GM12891 (cell line): Measurements from ENCODE around the gene TENM4.

Source experiments
- PAX5 ChIP-seq: IDR thresholded peaks from 2 replicates; pipeline ENCODE4 v1.6.1; 2011; ENCODE audit warnings: low read length, moderate library complexity, mild to moderate bottlenecking; ENCODE audit not compliant: insufficient read depth, severe bottlenecking
- POLR2A ChIP-seq: IDR thresholded peaks from 2 replicates; pipeline ENCODE4 v1.6.1; 2011; ENCODE audit warnings: low read depth, low read length, control low read depth
- POLR2AphosphoS5 ChIP-seq: IDR thresholded peaks from 2 replicates; pipeline ENCODE4 v1.6.1; 2011; ENCODE audit warnings: low read depth, low read length, control low read depth
- SPI1 ChIP-seq: IDR thresholded peaks from 2 replicates; pipeline ENCODE4 v1.6.1; 2011; ENCODE audit warnings: low read depth, low read length, control low read depth
- TAF1 ChIP-seq: IDR thresholded peaks from 2 replicates; pipeline ENCODE4 v1.6.1; 2011; ENCODE audit warnings: low read depth, low read length, control low read depth

GRCh38 chr11:78927511-78927910 is 513.3 kb downstream of the TENM4 start:
- TF ChIP-seq SPI1: no peak
- TF ChIP-seq POLR2A: no peak
- TF ChIP-seq POLR2AphosphoS5: no peak
- no peak for TF ChIP-seq TAF1
- TF ChIP-seq PAX5: no peak
